ENCODE data around the gene PFDN6.

Gene PFDN6

GRCh38 chr6:33276864-33277662 lies 12.3 kb upstream of the PFDN6 start, which contains the start of gene B3GALT4:
B3GALT4 (plus strand) TSS chr6:33277123; CDS start chr6:33277420, 297 bp downstream.
- ATAC-seq (ENCODE audit: low read depth), result peak; percentile 67
- Histone ChIP-seq H3K4me1 (ENCODE audit: insufficient read depth, poor library complexity, severe bottlenecking) (peaks cover 33% of the 10 kb centered on the region), H3K27ac (ENCODE audit: poor library complexity, severe bottlenecking) (peak within 1 kb of the TSS; percentile 84), H3K9me3 (ENCODE audit: severe bottlenecking) (no peaks in the 10 kb centered on the region), H3K27me3 (ENCODE audit: insufficient read depth, poor library complexity, severe bottlenecking) (no peaks in the 10 kb centered on the region), H3K4me3 (ENCODE audit: severe bottlenecking) (peak within 1 kb of the TSS; percentile 31), H3K36me3 (ENCODE audit: low read depth) (peaks cover 60% of the 10 kb centered on the region)
- TF ChIP-seq, protein P1, sequence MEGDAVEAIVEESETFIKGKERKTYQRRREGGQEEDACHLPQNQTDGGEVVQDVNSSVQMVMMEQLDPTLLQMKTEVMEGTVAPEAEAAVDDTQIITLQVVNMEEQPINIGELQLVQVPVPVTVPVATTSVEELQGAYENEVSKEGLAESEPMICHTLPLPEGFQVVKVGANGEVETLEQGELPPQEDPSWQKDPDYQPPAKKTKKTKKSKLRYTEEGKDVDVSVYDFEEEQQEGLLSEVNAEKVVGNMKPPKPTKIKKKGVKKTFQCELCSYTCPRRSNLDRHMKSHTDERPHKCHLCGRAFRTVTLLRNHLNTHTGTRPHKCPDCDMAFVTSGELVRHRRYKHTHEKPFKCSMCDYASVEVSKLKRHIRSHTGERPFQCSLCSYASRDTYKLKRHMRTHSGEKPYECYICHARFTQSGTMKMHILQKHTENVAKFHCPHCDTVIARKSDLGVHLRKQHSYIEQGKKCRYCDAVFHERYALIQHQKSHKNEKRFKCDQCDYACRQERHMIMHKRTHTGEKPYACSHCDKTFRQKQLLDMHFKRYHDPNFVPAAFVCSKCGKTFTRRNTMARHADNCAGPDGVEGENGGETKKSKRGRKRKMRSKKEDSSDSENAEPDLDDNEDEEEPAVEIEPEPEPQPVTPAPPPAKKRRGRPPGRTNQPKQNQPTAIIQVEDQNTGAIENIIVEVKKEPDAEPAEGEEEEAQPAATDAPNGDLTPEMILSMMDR (IDR thresholded peaks at IDR 0.05; ENCODE audit: poor library complexity, severe bottlenecking), result peak; percentile 41
- no peak for DNase-seq (ENCODE audit: low spot score)

DNA sequence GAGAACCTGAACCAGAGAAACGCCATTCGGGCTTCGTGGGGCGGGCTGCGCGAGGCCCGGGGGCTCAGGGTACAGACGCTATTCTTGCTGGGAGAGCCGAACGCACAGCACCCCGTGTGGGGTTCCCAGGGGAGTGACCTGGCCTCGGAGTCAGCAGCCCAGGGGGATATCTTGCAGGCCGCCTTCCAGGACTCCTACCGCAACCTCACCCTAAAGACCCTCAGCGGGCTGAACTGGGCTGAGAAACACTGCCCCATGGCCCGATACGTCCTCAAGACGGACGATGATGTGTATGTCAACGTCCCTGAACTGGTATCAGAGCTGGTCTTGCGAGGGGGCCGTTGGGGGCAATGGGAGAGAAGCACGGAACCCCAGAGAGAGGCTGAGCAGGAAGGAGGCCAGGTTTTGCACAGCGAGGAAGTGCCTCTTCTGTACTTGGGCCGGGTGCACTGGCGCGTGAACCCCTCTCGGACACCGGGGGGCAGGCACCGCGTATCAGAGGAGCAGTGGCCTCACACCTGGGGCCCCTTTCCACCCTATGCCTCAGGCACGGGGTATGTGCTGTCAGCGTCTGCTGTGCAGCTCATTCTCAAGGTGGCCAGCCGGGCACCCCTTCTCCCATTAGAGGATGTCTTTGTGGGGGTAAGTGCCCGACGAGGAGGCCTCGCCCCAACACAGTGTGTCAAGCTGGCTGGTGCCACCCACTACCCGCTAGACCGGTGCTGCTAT lies 11.6 kb upstream of the PFDN6 start:
- TF ChIP-seq, protein P1 (IDR thresholded peaks at IDR 0.05; ENCODE audit: poor library complexity, severe bottlenecking), result no peak
- H3K27ac ChIP-seq (ENCODE audit: poor library complexity, severe bottlenecking), result peak overlapping the region; percentile 84
- H3K4me1 ChIP-seq (ENCODE audit: insufficient read depth, poor library complexity, severe bottlenecking), result peaks cover 33% of the 10 kb centered on the region
- no peak for DNase-seq (ENCODE audit: low spot score)
- H3K4me3 ChIP-seq (ENCODE audit: severe bottlenecking), result peak overlapping the region; percentile 31
- H3K27me3 ChIP-seq (ENCODE audit: insufficient read depth, poor library complexity, severe bottlenecking), result no peaks in the 10 kb centered on the region
- H3K9me3 ChIP-seq (ENCODE audit: severe bottlenecking), result no peaks in the 10 kb centered on the region
- peaks cover 59% of the 10 kb centered on the region for H3K36me3 ChIP-seq (ENCODE audit: low read depth)
- ATAC-seq (ENCODE audit: low read depth), result no peak

- DNase-seq (ENCODE audit: low spot score) (no peak), ATAC-seq (ENCODE audit: low read depth) (no peak)
- TF ChIP-seq, protein P1 (IDR thresholded peaks at IDR 0.05; ENCODE audit: poor library complexity, severe bottlenecking), result no peak
- peaks cover 32% of the 10 kb centered on the region for H3K4me1 ChIP-seq (ENCODE audit: insufficient read depth, poor library complexity, severe bottlenecking)
- peaks cover 57% of the 10 kb centered on the region for H3K36me3 ChIP-seq (ENCODE audit: low read depth)
- H3K27ac ChIP-seq (ENCODE audit: poor library complexity, severe bottlenecking), result peak overlapping the region; percentile 84
- no peaks in the 10 kb centered on the region for H3K9me3 ChIP-seq (ENCODE audit: severe bottlenecking)
- H3K27me3 ChIP-seq (ENCODE audit: insufficient read depth, poor library complexity, severe bottlenecking), result no peaks in the 10 kb centered on the region
- no peak overlapping the region for H3K4me3 ChIP-seq (ENCODE audit: severe bottlenecking)
Observed at GRCh38 chr6:33278392-33278741, 11.0 kb upstream of the PFDN6 start.

- no peak overlapping the region for H3K4me3 ChIP-seq (ENCODE audit: severe bottlenecking)
- H3K27ac ChIP-seq (ENCODE audit: poor library complexity, severe bottlenecking), result no peak overlapping the region
- H3K9me3 ChIP-seq (ENCODE audit: severe bottlenecking), result no peaks in the 10 kb centered on the region
- no peaks in the 10 kb centered on the region for H3K27me3 ChIP-seq (ENCODE audit: insufficient read depth, poor library complexity, severe bottlenecking)
- H3K36me3 ChIP-seq (ENCODE audit: low read depth), result peaks cover 56% of the 10 kb centered on the region
- no peak for DNase-seq (ENCODE audit: low spot score)
- ATAC-seq (ENCODE audit: low read depth), result no peak
- peaks cover 28% of the 10 kb centered on the region for H3K4me1 ChIP-seq (ENCODE audit: insufficient read depth, poor library complexity, severe bottlenecking)
- TF ChIP-seq, protein P1 (IDR thresholded peaks at IDR 0.05; ENCODE audit: poor library complexity, severe bottlenecking), result no peak
Observed at GRCh38 chr6:33278810-33279209, 10.6 kb upstream of the PFDN6 start.
